SK-N-SH (cell line): ENCODE measurements around the gene CLTCL1.

ENCODE experiments used
- CTCF ChIP-seq: fragments of 200-600 bp; sonication (generic); IDR thresholded peaks from 2 replicates; pipeline ENCODE4 v1.6.1; 2017; ENCODE audit warnings: antibody characterized with exemption, mild to moderate bottlenecking, moderate library complexity
- FOXJ3 ChIP-seq: sonication (generic); formaldehyde crosslinking; IDR thresholded peaks from 2 replicates; pipeline ENCODE4 v1.5.1; 2020; ENCODE audit warnings: mild to moderate bottlenecking, missing genetic modification reagents
- FOXM1 ChIP-seq: IDR thresholded peaks from 2 replicates; pipeline ENCODE4 v1.4.0; 2012; ENCODE audit warnings: low read depth, mild to moderate bottlenecking
- GABPA ChIP-seq: IDR thresholded peaks from 2 replicates; pipeline ENCODE4 v1.4.0; 2012; ENCODE audit warnings: low read depth, mild to moderate bottlenecking
- JUND ChIP-seq: IDR thresholded peaks from 2 replicates; pipeline ENCODE4 v1.4.0; 2012
- MAX ChIP-seq: IDR thresholded peaks from 2 replicates; pipeline ENCODE4 v1.4.0; 2012; ENCODE audit warnings: low read depth
- MXI1 ChIP-seq: IDR thresholded peaks from 2 replicates; pipeline ENCODE4 v1.6.1; 2012; ENCODE audit warnings: mild to moderate bottlenecking, low read depth, low read length, improper control_type of control experiment
- NFIC ChIP-seq: IDR thresholded peaks from 2 replicates; pipeline ENCODE4 v1.4.0; 2012; ENCODE audit warnings: borderline replicate concordance
- POLR2AphosphoS5 ChIP-seq: IDR thresholded peaks from 2 replicates; pipeline ENCODE4 v1.6.1; 2012; ENCODE audit warnings: low read depth, low read length
- RAD21 ChIP-seq: IDR thresholded peaks from 2 replicates; pipeline ENCODE4 v1.6.1; 2012; ENCODE audit warnings: mild to moderate bottlenecking, low read length
- RCOR1 ChIP-seq: fragments of 150-350 bp; IDR thresholded peaks from 2 replicates; pipeline ENCODE4 v1.6.1; 2017; ENCODE audit warnings: antibody characterized with exemption, low read length
- TCF12 ChIP-seq: IDR thresholded peaks from 2 replicates; pipeline ENCODE4 v1.4.0; 2012

- TF ChIP-seq POLR2AphosphoS5 (no peak), MAX (no peak), CTCF (no peak), RAD21 (no peak), RCOR1 (no peak), NFIC (no peak), TCF12 (no peak), MXI1 (no peak), FOXJ3 (CRISPR knock-in tag) (no peak), GABPA (no peak), JUND (no peak), FOXM1 (no peak)
Measured at GRCh38 chr22:19330865-19331418, 39.4 kb upstream of the CLTCL1 start.
